ENCODE results near the gene TMEM219.

DNA sequence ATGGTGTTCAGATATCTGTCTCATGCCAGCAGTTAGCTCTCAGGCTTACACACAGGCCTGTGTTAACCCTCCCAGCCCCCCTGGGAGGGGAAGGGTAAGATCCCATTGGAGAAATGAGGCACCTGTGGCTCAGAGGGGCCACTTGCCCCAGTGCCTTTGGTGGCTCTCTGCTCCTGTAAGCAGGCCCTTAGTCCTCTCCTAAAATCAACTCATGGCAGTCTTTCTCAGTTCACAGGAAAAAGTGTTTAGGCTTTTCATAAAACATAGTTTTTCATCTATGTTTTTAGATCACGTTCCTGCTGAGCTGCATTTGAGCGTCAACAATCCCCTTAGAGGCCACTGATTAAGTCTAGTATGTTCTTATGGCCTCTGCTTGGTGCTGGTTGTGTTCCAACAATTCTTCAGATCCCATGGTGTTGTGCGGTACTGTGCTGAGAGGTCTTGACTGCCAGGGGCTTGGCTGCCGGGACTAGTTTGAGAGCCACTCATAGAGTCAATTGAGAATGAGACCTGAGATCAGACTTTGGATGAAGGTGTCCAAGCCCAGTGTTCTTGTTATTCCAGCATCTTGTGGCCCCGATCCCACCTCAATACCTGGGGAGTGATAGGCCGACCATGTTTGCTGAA, 22.4 kb downstream of the TMEM219 start:
- TF ChIP-seq, protein P1, sequence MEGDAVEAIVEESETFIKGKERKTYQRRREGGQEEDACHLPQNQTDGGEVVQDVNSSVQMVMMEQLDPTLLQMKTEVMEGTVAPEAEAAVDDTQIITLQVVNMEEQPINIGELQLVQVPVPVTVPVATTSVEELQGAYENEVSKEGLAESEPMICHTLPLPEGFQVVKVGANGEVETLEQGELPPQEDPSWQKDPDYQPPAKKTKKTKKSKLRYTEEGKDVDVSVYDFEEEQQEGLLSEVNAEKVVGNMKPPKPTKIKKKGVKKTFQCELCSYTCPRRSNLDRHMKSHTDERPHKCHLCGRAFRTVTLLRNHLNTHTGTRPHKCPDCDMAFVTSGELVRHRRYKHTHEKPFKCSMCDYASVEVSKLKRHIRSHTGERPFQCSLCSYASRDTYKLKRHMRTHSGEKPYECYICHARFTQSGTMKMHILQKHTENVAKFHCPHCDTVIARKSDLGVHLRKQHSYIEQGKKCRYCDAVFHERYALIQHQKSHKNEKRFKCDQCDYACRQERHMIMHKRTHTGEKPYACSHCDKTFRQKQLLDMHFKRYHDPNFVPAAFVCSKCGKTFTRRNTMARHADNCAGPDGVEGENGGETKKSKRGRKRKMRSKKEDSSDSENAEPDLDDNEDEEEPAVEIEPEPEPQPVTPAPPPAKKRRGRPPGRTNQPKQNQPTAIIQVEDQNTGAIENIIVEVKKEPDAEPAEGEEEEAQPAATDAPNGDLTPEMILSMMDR (IDR thresholded peaks at IDR 0.05): no peak
- no peak for TF ChIP-seq POLR2A (IDR thresholded peaks at IDR 0.05)
